Measurements from ENCODE around the gene NMD3. TPM values are rescaled to one million over a fixed set of nuclear protein-coding genes. Genes with fewer than 3 reads are reported as not detected.

NMD3 gene
- total RNA-seq: 115 and 147 TPM in 2 replicates

DNA sequence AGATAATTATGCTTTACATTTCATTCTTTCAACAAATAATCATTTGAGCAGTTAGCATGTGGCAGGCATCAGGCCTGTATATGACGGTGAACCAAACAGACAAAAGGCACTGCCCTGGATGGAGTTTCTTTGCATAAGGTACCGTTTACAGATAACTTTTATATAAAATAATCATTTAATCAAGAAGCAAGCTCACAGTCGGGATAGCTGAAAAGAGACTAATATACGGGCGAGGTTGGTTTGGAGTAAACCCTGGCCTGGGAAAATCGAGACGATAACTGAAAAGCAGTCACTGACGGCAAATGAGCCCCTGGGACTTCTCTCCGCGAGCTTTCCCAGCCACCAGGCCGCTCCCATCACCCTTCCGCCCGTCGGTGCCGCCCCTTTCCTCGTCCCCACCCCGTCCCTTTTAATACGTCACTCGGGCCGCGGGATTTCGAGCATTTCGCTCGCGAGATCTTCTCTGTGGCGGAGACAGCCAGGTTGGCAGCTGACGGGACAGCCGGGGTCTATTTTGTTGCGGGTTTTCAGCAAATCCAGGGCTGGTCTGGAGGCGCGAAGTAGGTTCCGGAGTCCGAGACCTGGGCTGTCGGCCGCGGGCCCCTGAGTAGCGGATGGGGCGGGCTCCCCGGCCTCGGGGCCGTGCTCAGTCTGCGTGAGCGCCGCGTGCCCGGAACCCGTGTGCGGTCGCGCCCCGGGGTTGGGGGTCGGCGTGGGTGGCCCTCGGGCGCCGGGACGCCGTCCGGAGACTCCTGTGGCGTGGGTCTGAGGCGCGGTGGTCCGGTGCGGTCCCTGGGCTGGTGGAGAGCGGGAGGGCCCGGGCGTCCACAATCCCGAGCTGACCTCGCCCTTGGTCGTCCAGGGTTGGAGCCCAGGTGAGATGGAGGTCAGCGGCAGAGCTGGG, at the start of gene NMD3:
Gene NMD3, plus strand, starts transcription at position 462 of the 904 bp plus-strand sequence. CDS start 703 bp downstream, outside the sequence.

Other genes starting within 250 kb of the NMD3 start
- gene B3GALNT1, start 116.0 kb upstream of the NMD3 start, total RNA-seq: 6.7 and 7.9 TPM in 2 replicates
- gene SPTSSB, start 150.2 kb downstream of the NMD3 start, total RNA-seq: 1.4 and 3.2 TPM in 2 replicates